Measurements from ENCODE around the gene NOD1.

The NOD1 gene

GRCh38 chr7:30470163-30470770, 8.3 kb downstream of the NOD1 start:
- no peak for DNase-seq

- no peak for DNase-seq
Measured at GRCh38 chr7:30469303-30469702, 9.3 kb downstream of the NOD1 start.

- no peak for DNase-seq
Measured at GRCh38 chr7:30468791-30469190, 9.8 kb downstream of the NOD1 start.

- no peak for DNase-seq
Measured at GRCh38 chr7:30468041-30468440, 10.5 kb downstream of the NOD1 start.

- DNase-seq: no peak
Measured at GRCh38 chr7:30467271-30467670, 11.3 kb downstream of the NOD1 start.

GRCh38 chr7:30466266-30466665, 12.3 kb downstream of the NOD1 start:
- no peak for DNase-seq

GRCh38 chr7:30465811-30466180, 12.8 kb downstream of the NOD1 start:
- DNase-seq: no peak

GRCh38 chr7:30465046-30465810, 13.4 kb downstream of the NOD1 start:
- no peak for DNase-seq

GRCh38 chr7:30464231-30464671, 14.3 kb downstream of the NOD1 start:
- DNase-seq: no peak

GRCh38 chr7:30463405-30464145, 15.0 kb downstream of the NOD1 start:
- DNase-seq: no peak

- DNase-seq: no peak
Measured at GRCh38 chr7:30462179-30462578, 16.4 kb downstream of the NOD1 start.

- DNase-seq: no peak
Measured at GRCh38 chr7:30460246-30460633, 18.3 kb downstream of the NOD1 start.

GRCh38 chr7:30459591-30460245, 18.9 kb downstream of the NOD1 start:
- DNase-seq: no peak

- no peak for DNase-seq
Measured at GRCh38 chr7:30458311-30458710, 20.3 kb downstream of the NOD1 start.

GRCh38 chr7:30453921-30454320, 24.7 kb downstream of the NOD1 start:
- no peak for DNase-seq

- no peak for DNase-seq
Measured at GRCh38 chr7:30453016-30453415, 25.6 kb downstream of the NOD1 start.

- no peak for DNase-seq
Measured at GRCh38 chr7:30452280-30452930, 26.2 kb downstream of the NOD1 start.

- no peak for DNase-seq
Measured at GRCh38 chr7:30451539-30452279, 26.9 kb downstream of the NOD1 start.

- no peak for DNase-seq
Measured at GRCh38 chr7:30450983-30451497, 27.5 kb downstream of the NOD1 start.

- no peak for DNase-seq
Measured at GRCh38 chr7:30450240-30450982, 28.2 kb downstream of the NOD1 start.

All from effector CD4-positive, alpha-beta T cell (primary cell).